Stimulated activated CD8-positive, alpha-beta memory T cell treated with anti-CD3 and anti-CD28 coated beads, Interleukin-12 subunit alpha, Interleukin-12 subunit beta, amount 100 ng/mL, for 24 hours (primary cell): Measurements from ENCODE around the gene RECQL5.
"Not testable (repeated sequence)": the region's sequence is repeated elsewhere in the genome, so short reads cannot be mapped to it uniquely, and the experiment has no call there.

Source experiments
- DNase-seq: peaks from one replicate; pipeline ENCODE4 v3.0.0-alpha.2; 2020; ENCODE audit errors: extremely low read depth

The RECQL5 gene

GRCh38 chr17:75592348-75593020, 74.5 kb downstream of the RECQL5 start:
- no peak for DNase-seq

GRCh38 chr17:75591722-75592302, 75.1 kb downstream of the RECQL5 start:
- DNase-seq = no peak

GRCh38 chr17:75590849-75591721, 75.9 kb downstream of the RECQL5 start:
- no peak for DNase-seq

GRCh38 chr17:75590314-75590761, 76.6 kb downstream of the RECQL5 start:
- no peak for DNase-seq

GRCh38 chr17:75589919-75590303, 77.0 kb downstream of the RECQL5 start:
- no peak for DNase-seq

- DNase-seq = peak; percentile 97
Measured at GRCh38 chr17:75589012-75589918, 77.7 kb downstream of the RECQL5 start.

- no peak for DNase-seq
Measured at GRCh38 chr17:75588596-75589011, 78.3 kb downstream of the RECQL5 start.

GRCh38 chr17:75587675-75588595, 79.0 kb downstream of the RECQL5 start, which contains the start of gene MYO15B:
MYO15B (plus strand) TSS chr17:75587800; CDS start chr17:75588058, 258 bp downstream.
- no peak for DNase-seq

GRCh38 chr17:75584849-75585175, 82.1 kb downstream of the RECQL5 start:
- DNase-seq = no peak

GRCh38 chr17:75583197-75583596, 83.8 kb downstream of the RECQL5 start:
- not testable (repeated sequence) for DNase-seq

GRCh38 chr17:75581121-75581725, 85.7 kb downstream of the RECQL5 start:
- not testable (repeated sequence) for DNase-seq
